ENCODE measurements around the gene MPRIP.
"Not testable (repeated sequence)": the region's sequence is repeated elsewhere in the genome, so short reads cannot be mapped to it uniquely, and the experiment has no call there.

MPRIP gene

DNA sequence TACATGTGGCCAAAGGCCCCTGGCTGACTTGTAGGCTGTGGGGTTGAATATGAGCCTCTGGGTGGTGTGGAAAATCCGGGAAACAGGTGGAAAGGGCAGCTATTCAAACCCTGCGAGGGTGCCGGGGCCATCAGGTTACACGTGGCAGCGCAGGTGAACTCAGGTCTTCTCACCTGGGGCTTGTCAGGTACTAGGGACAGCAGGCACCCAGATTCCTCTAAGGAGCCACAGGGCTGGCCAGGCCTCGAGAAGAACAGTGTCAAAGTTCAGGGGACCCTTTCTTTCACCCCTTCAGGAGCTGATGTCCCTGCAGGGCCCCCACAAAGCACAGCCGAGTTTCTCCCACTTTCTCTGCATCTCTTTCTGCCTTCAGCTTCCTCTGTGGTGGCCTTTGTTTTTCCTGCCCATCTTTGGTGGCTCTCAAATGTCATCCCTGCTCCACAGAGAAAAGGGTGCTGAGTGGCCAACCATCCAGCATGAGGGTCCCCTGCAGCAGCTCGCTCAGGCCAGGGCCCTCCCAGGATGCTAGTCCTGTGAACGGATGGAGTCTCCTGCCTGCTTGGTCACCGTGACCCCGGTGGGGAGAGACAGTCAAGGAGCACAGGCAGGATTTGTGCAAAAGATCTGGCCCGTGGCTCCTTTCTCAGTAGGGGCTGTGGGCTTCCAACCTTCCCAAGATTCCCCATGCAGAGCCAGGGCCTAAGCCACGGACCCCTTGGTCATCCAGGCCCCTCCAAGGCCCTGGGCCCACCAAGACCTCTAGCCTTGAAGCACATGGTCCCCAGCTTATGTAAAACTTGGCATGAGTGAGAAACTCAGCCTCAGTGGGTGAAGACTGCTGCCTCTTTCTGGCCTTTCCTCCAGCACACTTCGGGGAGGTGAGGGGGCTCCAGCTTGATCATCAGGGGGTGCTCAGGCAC is 28.2 kb upstream of the MPRIP start:
- not testable (repeated sequence) for DNase-seq (ENCODE audit: low read depth in 1 of 2, low spot score in 1 of 2)

DNA sequence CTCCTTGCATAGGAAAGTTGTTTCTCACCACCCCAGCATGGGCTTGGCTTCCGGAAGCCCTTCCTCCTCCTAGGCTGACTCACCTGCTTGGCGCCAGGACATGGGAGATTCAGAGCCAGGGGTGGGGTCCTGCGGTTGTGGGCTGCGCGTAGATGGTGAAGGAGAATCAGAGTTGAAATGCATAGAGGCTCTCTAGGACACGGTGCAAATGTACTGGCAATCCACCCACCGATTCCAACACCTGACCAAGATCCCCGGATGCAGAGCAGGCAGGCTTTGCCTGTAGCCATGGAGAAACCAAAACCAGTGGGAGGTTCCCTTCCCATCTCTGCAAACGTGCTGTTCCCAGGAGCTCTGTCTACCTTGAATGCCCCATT is 27.5 kb upstream of the MPRIP start:
- not testable (repeated sequence) for DNase-seq (ENCODE audit: low read depth in 1 of 2, low spot score in 1 of 2)

DNA sequence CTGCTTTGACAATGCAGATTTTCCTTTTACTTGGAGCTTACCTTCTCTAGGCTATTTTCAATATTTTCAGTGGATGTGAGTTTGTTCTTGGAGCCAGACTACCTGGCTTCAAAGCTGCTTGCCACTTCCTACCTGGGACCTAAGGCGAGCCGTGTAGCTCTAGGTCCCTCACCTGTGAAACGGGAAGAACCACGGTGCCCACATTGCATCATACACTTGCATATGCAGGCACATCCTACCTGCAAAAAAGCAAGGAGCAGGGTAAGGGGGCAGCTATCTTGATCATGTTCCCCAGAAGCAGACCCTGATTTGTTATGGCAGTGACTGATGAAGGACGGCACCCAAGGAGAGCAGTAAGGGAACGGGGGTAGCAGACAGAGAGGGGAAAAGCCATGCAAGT is 27.0 kb upstream of the MPRIP start:
- no peak for DNase-seq (ENCODE audit: low read depth in 1 of 2, low spot score in 1 of 2)

DNA sequence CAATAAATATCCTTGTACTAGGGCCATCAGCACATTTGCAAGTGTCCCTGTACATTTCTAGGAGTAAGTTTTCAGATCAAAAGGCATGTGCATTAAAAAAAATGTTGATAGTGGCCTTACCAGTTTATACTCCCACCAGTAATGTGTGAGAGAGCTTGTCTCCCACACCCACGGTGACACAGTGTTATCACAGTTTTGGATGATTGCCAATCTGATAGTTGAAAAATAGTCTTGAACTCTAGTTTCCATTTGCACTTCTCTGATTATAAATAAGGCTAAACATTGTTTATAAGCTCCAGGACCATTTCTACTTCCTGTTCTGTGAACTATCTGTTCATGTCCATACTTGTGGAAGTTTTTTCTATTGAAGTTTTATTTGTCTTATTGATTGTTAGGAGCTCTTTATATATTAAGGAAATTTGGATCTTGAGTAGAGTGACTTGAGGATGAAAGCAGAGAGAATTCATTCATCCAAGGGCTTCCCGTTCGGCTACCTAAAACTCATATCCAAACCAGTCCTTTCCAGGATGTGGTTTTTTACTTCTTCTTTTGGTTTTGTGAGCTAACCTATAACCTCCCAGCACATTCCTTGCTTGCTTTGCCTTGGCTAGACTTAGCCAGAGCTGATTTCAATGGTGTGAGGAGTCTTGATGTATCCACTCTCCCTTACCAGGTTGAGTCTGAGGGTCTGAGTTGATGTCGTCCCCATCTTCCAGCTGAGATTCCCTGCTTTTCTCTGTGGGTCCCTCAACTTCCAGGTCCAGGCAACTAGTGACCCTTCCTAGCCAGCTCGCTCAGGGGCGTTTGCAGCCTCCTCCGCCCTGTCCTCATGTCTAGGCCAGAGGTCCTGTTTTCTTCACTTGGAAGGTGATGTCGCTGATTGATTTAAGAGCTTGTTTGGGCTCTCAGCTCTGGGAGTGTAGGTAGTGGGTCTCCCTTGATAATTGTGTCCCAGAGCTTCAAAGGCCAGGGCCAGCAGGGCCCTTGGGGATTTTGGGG is 25.8 kb upstream of the MPRIP start:
- DNase-seq (ENCODE audit: low read depth in 1 of 2, low spot score in 1 of 2), result not testable (repeated sequence)

DNA sequence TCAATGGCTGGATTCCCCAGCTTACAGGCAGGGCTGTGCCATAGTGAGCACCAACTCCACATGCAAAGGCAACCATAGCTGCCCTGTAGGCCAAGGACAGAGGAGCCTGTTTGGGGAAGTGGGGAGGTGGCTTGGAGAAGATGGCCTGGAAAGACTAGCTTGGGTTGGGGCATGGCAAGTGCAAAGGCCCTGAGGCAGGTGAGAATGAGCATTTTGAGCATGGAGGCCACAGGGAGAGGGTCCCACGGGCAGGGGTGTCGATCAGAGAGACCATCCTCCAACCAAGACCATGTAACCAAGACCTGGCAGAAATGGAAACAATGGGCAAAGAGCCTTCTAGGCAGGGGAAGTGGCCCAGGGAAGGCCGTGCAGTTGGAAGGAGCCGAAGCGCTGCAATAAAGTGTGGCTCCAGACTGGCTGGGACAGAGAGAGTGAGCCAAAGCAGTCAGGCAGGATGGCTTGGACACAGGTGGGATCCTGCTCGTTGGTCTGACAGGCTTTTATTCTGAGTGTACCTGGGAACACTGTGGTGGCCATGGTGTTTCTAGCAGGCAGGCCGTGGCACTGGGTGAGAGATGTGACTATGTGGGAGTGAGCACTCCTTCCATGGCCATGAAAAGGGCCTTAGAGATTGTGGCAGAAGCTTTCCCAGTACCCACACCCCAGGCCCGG is 24.8 kb upstream of the MPRIP start:
- DNase-seq (ENCODE audit: low read depth in 1 of 2, low spot score in 1 of 2), result no peak

DNA sequence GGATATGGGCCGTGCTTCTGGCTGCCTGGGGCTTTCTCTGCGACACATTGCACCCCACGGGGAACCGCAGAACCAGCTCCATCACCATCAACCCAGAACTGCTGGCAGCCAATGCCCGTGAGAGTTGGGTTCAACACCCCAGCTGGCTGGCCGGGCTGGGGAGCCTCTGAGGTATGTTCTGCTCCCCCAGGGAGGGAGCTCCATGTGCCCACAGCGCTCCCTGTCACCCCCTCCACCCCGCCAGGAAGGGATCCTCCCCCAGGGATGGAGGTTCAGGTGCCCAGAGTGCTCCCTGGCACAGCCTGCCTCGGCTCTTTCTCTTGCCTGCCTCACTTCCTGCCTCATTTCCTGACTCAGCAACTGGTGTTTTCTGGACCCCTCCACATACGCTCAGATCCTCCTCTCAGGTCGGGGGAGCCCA is 24.2 kb upstream of the MPRIP start:
- no peak for DNase-seq (ENCODE audit: low read depth in 1 of 2, low spot score in 1 of 2)

DNA sequence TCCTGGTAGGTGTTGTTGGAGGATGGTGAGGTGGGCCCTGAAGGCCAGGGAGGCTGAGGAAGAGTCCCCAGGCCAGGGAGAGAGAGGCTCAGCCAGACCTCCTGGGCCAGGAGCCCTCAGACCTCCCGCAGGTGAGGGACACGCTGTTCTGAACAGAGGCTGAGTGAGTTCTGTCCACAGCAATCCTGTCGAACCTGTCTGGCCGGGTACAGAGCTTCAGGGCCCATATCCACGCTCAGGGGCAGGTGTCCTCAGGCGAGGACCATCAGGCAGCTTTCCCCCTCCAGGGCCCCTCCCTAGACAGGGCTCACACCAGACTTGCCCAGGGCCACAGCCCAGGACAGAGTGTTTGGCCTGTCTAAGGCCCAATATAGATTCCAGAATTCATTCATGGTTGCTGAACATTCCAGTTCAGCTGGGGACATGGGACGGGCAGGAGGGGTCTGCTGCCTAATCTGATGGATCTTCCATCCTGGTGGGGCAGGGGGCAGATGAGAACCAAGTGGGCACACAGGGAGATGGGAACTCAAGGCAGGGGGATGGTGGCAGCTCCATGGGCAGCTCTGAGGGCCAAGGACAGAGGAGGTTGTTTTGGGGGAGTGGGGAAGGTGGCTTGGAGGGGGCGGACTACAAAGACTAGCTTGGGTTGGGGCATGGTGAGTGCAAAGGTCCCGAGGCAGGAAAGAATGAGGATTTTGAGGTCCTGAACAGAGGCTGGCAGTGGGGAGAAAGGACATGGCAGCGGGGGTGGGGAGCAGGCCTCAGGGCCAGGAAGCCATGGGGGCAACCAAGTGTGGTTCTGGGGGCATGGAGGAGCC is 23.4 kb upstream of the MPRIP start:
- DNase-seq (ENCODE audit: low read depth in 1 of 2, low spot score in 1 of 2), result no peak

DNA sequence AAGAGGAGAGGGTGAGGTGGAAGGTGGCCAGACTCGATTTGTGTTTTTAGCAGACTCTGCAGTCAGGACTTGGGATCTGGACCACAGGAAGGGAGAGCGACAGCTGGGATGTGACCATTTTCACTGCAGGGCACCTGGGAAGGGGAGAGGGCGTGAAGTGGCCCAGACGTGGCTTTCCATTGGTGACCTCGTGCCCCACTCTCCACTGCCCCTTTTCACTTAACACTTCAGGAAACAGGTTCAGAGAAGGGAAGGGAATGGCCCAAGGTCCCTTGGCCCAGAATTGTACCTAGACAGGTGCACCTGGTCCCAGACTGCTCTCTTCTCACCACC is 22.9 kb upstream of the MPRIP start:
- DNase-seq (ENCODE audit: low read depth in 1 of 2, low spot score in 1 of 2), result no peak

DNA sequence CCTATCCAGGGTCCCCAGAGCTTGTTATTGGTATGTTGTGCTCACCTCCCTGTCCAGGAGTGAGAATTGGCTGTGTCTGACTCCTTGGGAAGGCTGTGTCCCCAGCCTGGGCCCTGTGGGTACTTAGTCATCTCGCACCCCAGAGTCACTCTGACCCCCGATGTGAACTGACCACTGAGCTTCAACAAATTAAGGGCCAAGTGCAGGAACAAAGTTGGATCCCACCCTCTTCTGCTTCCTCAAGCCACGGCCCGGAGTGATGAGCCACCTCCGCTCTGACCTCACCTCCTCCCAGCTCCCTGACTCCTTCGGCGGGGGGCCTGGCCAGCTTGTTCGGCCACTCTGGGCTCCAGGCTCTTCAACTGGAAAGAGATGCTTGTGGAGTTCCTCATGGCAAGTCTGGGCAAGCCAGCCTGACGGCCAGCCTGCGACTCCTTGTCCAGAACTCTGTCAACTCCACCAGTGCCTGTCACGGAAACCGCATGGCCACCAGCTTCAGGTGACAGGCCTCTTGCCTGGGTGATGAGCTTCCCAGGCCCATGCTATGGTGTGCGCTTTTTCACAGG is 22.3 kb upstream of the MPRIP start:
- no peak for DNase-seq (ENCODE audit: low read depth in 1 of 2, low spot score in 1 of 2)

DNA sequence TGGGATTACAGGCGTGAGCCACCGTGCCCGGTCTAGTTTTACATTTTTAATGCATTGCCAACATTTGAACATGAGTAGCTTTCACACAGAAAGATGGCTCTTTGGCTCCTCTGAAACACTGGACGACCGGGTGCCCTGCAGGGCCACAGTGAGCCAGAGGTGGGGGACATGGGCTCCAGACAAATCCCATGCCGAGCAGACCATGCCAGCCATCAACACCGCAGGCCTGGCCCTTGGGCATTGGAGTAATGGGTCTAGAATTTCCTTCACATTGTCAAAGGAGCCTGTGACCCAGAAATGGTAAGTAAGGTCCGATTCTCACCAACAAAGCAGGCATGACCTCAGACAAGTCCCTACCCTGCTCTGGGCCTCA is 21.4 kb upstream of the MPRIP start:
- no peak for DNase-seq (ENCODE audit: low read depth in 1 of 2, low spot score in 1 of 2)

DNA sequence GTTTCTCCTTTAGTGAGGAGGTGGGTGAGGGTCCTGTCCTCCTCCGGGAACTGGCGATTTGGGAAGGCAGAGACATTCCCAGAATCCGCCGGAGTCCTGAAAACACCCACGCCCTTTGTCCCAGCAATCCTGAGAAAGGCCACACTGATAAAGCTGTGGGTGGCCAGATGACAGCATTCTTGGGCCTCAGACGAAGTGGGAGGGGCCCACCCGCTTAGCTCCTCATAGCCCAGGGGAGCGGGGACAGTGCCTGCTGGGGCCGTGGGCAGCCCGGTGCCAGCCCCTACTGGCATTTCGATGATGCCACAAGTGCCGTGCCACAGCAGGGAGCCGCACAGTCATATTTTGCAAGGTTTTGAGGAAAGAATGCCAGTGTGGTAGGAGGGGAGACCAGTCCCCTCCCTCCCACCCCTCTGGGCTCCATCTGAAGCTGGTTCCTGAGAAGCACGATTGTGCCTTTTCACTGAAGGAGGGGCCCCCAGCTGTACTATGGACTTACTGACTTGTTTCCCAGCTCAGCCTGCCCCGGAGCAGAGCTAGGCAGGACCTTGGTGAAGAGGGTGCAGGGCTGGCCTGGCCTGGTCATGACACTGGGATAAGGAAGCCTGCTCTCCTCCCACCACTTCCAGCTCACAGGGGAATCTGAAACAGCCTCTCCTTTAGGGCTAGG is 20.9 kb upstream of the MPRIP start:
- no peak for DNase-seq (ENCODE audit: low read depth in 1 of 2, low spot score in 1 of 2)

DNA sequence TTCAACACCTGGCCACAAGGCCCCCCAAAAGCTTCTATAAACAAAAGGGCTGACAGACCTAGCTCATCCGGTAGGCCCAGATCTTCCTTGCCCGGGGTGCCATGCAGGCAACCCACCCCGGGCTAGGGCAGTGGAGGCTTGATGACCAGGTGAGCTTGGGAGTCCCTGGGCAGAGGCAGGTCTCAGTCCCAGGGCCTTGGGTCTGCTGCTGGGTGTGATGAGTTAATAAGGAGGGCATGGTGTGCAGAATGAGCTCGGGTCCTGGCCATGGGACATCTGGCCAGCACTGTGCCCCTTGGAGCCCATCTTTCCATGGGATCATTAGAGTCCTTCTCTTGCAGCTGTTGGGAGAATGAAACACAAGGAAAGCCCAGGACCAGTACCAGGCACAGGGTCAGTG is 20.2 kb upstream of the MPRIP start:
- no peak for DNase-seq (ENCODE audit: low read depth in 1 of 2, low spot score in 1 of 2)

DNA sequence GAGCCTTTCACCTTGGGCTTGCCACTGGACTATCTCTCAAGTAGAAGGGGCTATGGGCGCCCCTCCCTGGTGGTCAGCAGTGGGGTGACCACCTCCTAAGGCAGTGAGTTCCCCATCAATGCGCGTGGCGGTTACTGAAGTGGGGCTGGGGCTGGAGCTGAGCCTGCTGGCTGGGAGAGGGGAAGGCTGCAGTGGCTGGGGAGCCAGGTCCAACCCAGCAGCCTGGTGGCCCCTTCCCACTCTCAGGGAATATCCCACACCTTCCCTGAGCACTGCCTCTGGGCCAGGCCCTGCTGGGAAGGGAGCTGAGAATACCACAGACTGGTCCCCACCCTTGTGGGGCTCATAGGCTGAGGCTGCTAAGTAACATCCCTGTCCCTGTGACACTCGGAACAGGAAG is 19.8 kb upstream of the MPRIP start:
- no peak for DNase-seq (ENCODE audit: low read depth in 1 of 2, low spot score in 1 of 2)

DNA sequence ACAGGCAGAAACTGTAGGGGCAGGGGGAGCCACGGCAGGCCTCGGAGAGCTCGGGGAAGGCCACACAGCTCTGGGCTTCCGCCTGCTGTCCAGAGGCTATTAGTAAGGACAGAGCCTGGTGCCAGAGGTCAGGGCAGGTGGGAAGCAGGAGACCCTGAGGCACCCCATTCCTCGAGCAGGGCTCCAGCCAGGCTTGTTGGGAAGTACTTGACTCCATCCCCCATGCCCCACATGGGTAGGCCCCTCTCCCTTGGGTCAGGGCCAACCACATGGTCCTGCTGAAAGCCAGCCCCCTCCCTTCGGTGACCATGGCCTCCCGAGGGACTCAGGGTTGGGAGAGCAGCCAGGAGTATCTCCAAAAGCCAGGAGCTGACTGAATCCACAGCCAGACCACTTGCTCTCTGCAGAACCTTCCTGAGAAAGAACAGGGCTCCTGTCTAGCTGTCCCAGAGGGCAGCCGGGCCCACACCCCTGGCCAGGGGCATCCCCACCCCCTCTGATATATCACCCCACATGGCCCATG is 17.4 kb upstream of the MPRIP start:
- no peak for DNase-seq (ENCODE audit: low read depth in 1 of 2, low spot score in 1 of 2)

DNA sequence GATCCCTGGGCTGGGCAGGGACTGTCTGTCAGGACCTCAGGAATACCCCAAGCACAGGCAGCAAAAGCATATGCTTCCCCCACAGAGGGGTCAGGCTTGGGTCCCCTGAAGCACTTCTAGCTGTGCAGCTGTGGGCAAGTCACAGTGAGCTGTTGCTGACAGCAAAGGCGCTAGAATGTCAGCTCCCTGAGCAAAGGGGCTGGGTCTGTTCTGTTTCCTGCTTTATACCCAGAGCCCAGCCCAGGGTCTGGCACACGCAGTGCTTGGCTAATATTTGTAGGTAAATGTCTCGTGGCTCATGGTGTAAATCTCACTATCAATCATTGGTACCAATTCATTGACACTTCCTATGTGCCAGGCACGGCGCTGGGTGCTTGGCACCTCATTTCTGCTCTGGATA is 16.6 kb upstream of the MPRIP start:
- DNase-seq (ENCODE audit: low read depth in 1 of 2, low spot score in 1 of 2), result no peak

DNA sequence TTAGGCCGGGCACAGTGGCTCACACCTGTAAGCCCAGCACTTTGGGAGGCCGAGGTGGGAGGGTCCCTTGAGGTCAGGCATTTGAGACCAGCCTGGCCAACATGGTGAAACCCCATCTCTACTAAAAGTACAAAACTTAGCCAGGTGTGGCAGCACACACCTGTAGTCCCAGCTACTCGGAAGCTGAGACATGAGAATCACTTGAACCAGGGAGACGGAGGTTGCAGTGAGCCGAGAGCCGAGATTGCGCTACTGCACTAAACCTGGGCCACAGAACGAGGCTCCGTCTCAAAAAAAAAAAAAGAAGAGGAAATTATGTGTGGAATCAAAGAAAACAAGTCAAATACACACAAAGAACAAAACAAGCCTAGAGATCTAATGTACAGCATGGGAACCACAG is 16.1 kb upstream of the MPRIP start:
- no peak for DNase-seq (ENCODE audit: low read depth in 1 of 2, low spot score in 1 of 2)

DNA sequence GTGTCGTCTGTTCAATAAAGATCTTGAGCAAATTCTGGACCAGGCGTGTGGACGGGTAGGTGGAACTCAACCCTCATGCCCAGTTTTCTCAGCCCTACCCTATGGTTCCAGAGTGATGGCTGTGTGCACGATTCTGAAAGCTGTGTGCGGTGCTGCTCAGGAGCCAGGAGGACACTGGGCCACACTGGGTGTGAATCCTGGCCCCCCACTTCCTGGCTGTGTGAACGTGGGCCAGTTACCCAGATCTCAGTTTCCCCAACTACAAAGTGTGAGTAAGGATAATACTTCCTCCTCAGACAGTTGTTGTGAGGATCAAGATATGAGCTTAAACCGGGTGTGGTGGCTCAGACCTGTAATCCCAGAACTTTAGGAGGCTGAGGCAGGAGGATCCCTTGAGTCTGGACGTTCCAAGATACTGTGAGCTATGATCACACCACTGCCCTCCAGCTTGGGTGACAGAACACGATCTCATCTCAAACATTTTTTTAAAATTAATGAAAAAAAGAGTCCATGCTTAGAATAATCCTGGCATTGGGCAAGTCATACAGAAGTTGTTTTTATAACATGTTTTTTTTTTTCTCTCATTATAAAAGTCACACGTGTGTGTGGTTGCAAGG is 14.7 kb upstream of the MPRIP start:
- no peak for DNase-seq (ENCODE audit: low read depth in 1 of 2, low spot score in 1 of 2)

DNA sequence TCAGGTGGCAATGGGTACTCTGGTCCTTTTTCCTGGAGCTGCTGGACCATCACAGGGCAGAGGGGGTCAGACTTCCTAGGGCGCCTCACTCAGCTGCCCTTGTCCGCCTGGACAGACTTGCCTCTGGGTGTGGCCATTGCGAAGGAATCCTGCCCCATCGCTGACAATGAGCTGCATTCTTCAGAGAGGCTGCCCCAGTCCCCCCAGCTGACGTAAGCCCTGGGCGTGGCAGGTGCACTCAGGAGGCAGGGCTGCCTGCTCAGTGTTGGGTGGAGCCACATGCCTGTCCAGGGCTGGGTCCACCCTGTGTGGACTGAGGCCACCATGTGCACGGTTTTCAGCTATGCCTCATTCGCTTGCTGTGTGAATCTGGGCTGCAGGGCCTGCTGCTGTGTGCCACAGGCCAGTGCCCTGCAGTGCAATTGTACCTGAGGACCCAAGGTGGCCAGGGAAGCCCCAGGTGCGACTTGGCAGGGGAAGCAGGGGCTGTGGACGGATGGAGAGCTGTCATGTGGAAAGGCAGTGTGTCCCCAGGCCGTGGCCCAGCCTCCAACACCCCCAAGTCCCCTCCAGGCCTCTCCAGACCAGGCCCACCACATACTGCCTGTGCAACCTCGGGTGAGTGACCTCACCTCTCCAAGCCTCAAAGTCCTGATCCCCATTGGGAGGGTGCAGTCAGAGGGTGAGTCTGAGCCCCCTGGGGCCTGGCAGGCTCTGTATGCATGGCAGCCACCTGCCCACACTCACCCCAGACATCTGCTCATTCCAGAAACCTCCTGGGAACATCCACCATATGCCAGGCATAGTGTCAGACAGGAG is 14.0 kb upstream of the MPRIP start:
- DNase-seq (ENCODE audit: low read depth in 1 of 2, low spot score in 1 of 2), result no peak
